Hepatocyte (in vitro differentiated cells): Measurements from ENCODE around the gene UNC13A. TPM values are rescaled to one million over a fixed set of nuclear protein-coding genes. Genes with fewer than 3 reads are reported as not detected.

Source experiments
- DNase-seq: peaks from one replicate; pipeline ENCODE4 v3.0.0-alpha.2; 2016; ENCODE audit warnings: low spot score
- H2AFZ ChIP-seq: fragments of 200-600 bp; sonication (generic); 2 replicates; pipeline ENCODE4 v1.6.0; 2016; ENCODE audit warnings: antibody characterized with exemption, mild to moderate bottlenecking
- H3K27ac ChIP-seq: fragments of 200-600 bp; sonication (generic); 2 replicates; pipeline ENCODE4 v1.5.1; 2016; ENCODE audit warnings: mild to moderate bottlenecking
- H3K27me3 ChIP-seq: fragments of 200-600 bp; sonication (generic); 2 replicates; pipeline ENCODE4 v1.6.1; 2016
- H3K36me3 ChIP-seq: fragments of 200-600 bp; sonication (generic); replicated peaks from 2 replicates; pipeline ENCODE4 v1.5.1; 2016; ENCODE audit warnings: low read depth; ENCODE audit not compliant: insufficient read depth
- H3K4me1 ChIP-seq: fragments of 200-600 bp; sonication (generic); 2 replicates; pipeline ENCODE4 v1.5.1; 2016; ENCODE audit warnings: mild to moderate bottlenecking, moderate library complexity; ENCODE audit not compliant: insufficient read depth
- H3K4me2 ChIP-seq: fragments of 200-600 bp; sonication (generic); 2 replicates; pipeline ENCODE4 v1.6.0; 2016
- H3K4me3 ChIP-seq: fragments of 200-600 bp; sonication (generic); 2 replicates; pipeline ENCODE4 v1.5.1; 2016; ENCODE audit warnings: mild to moderate bottlenecking
- H3K79me2 ChIP-seq: fragments of 200-600 bp; sonication (generic); 2 replicates; pipeline ENCODE4 v1.6.0; 2017; ENCODE audit warnings: mild to moderate bottlenecking
- H3K9me2 ChIP-seq: fragments of 200-600 bp; sonication (generic); replicated peaks from 2 replicates; pipeline ENCODE4 v1.6.0; 2017; ENCODE audit warnings: mild to moderate bottlenecking; ENCODE audit not compliant: insufficient read depth
- H3K9me3 ChIP-seq: fragments of 200-600 bp; sonication (generic); 2 replicates; pipeline ENCODE4 v1.5.1; 2016; ENCODE audit warnings: low read depth, mild to moderate bottlenecking
- H4K20me1 ChIP-seq: fragments of 200-600 bp; sonication (generic); 2 replicates; pipeline ENCODE4 v1.6.0; 2016; ENCODE audit warnings: mild to moderate bottlenecking; ENCODE audit not compliant: insufficient read depth, poor library complexity, severe bottlenecking
- EZH2 ChIP-seq: fragments of 200-600 bp; sonication (generic); IDR thresholded peaks from 2 replicates; pipeline ENCODE4 v1.6.1; 2016; ENCODE audit warnings: antibody characterized with exemption, mild to moderate bottlenecking, borderline replicate concordance
- EZH2phosphoT487 ChIP-seq: fragments of 200-600 bp; sonication (generic); IDR thresholded peaks from one replicate; pipeline ENCODE4 v1.6.1; 2018; ENCODE audit warnings: antibody characterized with exemption, mild to moderate bottlenecking, low read depth, moderate library complexity; ENCODE audit not compliant: unreplicated experiment, severe bottlenecking
- WGBS: methylation state at CpG from one replicate; pipeline ENCODE4 v1.1.6; 2016; ENCODE audit warnings: low lambda C conversion rate; ENCODE audit errors: missing lambda C conversion rate; 5-methylcytosine and 5-hydroxymethylcytosine counted together
- polyA plus RNA-seq: library from polyadenylated mRNA; unstranded; fragments of >200 nt; fragmentation: Nextera tagmentation; extraction: Ambion mirVana; gene quantifications from 2 replicates; pipeline ENCODE4 v1.2.1, GENCODE V29; 2016
- total RNA-seq: library from RNA; depleted of rRNA; stranded (reverse); fragments of >200 nt; gene quantifications from 2 replicates; pipeline ENCODE4 v1.2.3, GENCODE V29; 2014
- TF ChIP-seq, protein P1 (sequence below): fragments of 200-600 bp; sonication (generic); IDR thresholded peaks from 2 replicates; pipeline ENCODE4 v1.5.1; 2016; ENCODE audit warnings: antibody characterized with exemption, mild to moderate bottlenecking; ENCODE audit not compliant: poor library complexity

UNC13A gene
- total and polyA plus RNA-seq, 2 experiments from 2014 or later: 0.10 TPM; not detected in 1

GRCh38 chr19:17679526-17680229 is 8.5 kb downstream of the UNC13A start:
- no peaks in the 10 kb centered on the region for H4K20me1 ChIP-seq
- H3K27ac ChIP-seq: no peak overlapping the region
- H3K4me1 ChIP-seq: no peaks in the 10 kb centered on the region
- H3K9me2 ChIP-seq: no peaks in the 10 kb centered on the region
- no peaks in the 10 kb centered on the region for H3K79me2 ChIP-seq
- H3K9me3 ChIP-seq: no peaks in the 10 kb centered on the region
- H3K4me3 ChIP-seq: no peak overlapping the region
- DNase-seq: no peak
- H2AFZ ChIP-seq: no peak overlapping the region
- H3K36me3 ChIP-seq: no peaks in the 10 kb centered on the region
- TF ChIP-seq EZH2 (no peak), EZH2phosphoT487 (no peak)
- TF ChIP-seq, protein P1, sequence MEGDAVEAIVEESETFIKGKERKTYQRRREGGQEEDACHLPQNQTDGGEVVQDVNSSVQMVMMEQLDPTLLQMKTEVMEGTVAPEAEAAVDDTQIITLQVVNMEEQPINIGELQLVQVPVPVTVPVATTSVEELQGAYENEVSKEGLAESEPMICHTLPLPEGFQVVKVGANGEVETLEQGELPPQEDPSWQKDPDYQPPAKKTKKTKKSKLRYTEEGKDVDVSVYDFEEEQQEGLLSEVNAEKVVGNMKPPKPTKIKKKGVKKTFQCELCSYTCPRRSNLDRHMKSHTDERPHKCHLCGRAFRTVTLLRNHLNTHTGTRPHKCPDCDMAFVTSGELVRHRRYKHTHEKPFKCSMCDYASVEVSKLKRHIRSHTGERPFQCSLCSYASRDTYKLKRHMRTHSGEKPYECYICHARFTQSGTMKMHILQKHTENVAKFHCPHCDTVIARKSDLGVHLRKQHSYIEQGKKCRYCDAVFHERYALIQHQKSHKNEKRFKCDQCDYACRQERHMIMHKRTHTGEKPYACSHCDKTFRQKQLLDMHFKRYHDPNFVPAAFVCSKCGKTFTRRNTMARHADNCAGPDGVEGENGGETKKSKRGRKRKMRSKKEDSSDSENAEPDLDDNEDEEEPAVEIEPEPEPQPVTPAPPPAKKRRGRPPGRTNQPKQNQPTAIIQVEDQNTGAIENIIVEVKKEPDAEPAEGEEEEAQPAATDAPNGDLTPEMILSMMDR: no peak
- H3K4me2 ChIP-seq: peak overlapping the region; percentile 70
- H3K27me3 ChIP-seq: peaks cover 41% of the 10 kb centered on the region
- 26% methylated on average over 9 of the region's 14 CpGs for WGBS

DNA sequence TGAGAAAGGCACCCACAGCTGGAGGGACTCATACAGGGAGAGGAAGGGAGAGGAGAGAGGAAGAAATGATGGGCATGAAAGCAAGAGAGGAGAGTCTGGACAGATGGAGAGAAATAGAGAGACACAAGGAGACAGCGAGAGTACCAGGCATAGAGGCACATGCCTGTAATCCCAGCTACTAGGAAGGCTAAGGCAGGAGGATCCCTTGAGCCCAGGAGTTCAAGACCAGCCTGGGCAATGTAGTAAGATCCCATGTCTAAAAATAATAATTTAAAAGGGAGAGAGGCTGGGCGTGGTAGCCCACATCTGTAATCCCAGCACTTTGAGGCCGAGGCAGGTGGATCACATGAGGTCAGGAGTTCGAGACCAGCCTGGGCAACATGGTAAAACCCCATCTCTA is 9.3 kb downstream of the UNC13A start:
- H3K36me3 ChIP-seq: no peaks in the 10 kb centered on the region
- no peak overlapping the region for H2AFZ ChIP-seq
- no peaks in the 10 kb centered on the region for H3K9me3 ChIP-seq
- H4K20me1 ChIP-seq: no peaks in the 10 kb centered on the region
- H3K4me2 ChIP-seq: no peak overlapping the region
- peaks cover 40% of the 10 kb centered on the region for H3K27me3 ChIP-seq
- H3K9me2 ChIP-seq: no peaks in the 10 kb centered on the region
- H3K4me1 ChIP-seq: no peaks in the 10 kb centered on the region
- 89% methylated on average over 4 of the region's 4 CpGs for WGBS
- TF ChIP-seq, protein P1: no peak
- TF ChIP-seq EZH2 (no peak), EZH2phosphoT487 (no peak)
- H3K4me3 ChIP-seq: no peak overlapping the region
- H3K79me2 ChIP-seq: no peaks in the 10 kb centered on the region
- DNase-seq: no peak
- H3K27ac ChIP-seq: no peak overlapping the region

GRCh38 chr19:17677002-17677401 is 11.2 kb downstream of the UNC13A start:
- WGBS: 71% methylated on average over 2 of the region's 2 CpGs
- no peaks in the 10 kb centered on the region for H3K36me3 ChIP-seq
- H3K27ac ChIP-seq: no peak overlapping the region
- no peaks in the 10 kb centered on the region for H3K9me2 ChIP-seq
- TF ChIP-seq EZH2 (no peak), EZH2phosphoT487 (no peak)
- TF ChIP-seq, protein P1: no peak
- H3K79me2 ChIP-seq: no peaks in the 10 kb centered on the region
- no peaks in the 10 kb centered on the region for H3K4me1 ChIP-seq
- no peak overlapping the region for H2AFZ ChIP-seq
- no peak overlapping the region for H3K4me2 ChIP-seq
- no peak for DNase-seq
- no peaks in the 10 kb centered on the region for H3K9me3 ChIP-seq
- H3K4me3 ChIP-seq: no peak overlapping the region
- H3K27me3 ChIP-seq: peaks cover 35% of the 10 kb centered on the region
- no peaks in the 10 kb centered on the region for H4K20me1 ChIP-seq
